Psoas muscle (tissue), 8 donors: Measurements from ENCODE around the gene TM7SF3. TPM values are rescaled to one million over a fixed set of nuclear protein-coding genes. Genes with fewer than 3 reads are reported as not detected.
"Not testable (repeated sequence)": the region's sequence is repeated elsewhere in the genome, so short reads cannot be mapped to it uniquely, and the experiment has no call there.

ENCODE experiments used
- ATAC-seq, 4 donors: fragments of 200-7000 bp; cut with Tn5 transposase; one replicate each; pipeline ENCODE4 v1.9.1; 2020; ENCODE audit warnings: moderate library complexity in 3 of 4, mild to moderate bottlenecking in 2 of 4
- DNase-seq, 2 donors: peaks; one replicate each; pipeline ENCODE4 v3.0.0-alpha.2; 2020
- H3K27ac ChIP-seq: fragments of 200-600 bp; one replicate; pipeline ENCODE4 v1.8.0; 2022
- H3K27me3 ChIP-seq, 3 donors: fragments of 200-600 bp in 1 of 3; one replicate each; pipeline versions ENCODE4 v1.6.1 to v1.8.0; 2013 to 2022; ENCODE audit warnings: low read length in 2 of 3, mild to moderate bottlenecking in 2 of 3, moderate library complexity in 1 of 3; ENCODE audit not compliant: insufficient read depth in 3 of 3
- H3K36me3 ChIP-seq, 2 donors: fragments of 200-600 bp in 1 of 2; one replicate each; pipeline versions ENCODE4 v1.6.1 to v1.8.0; 2013 to 2022; ENCODE audit warnings: low read depth in 1 of 2, mild to moderate bottlenecking in 1 of 2, moderate library complexity in 1 of 2; ENCODE audit not compliant: insufficient read depth in 1 of 2
- H3K4me1 ChIP-seq: fragments of 200-600 bp; one replicate; pipeline ENCODE4 v1.8.0; 2022
- H3K4me3 ChIP-seq: fragments of 200-600 bp; one replicate; pipeline ENCODE4 v1.8.0; 2022; ENCODE audit warnings: mild to moderate bottlenecking
- H3K9me3 ChIP-seq: fragments of 200-600 bp; one replicate; pipeline ENCODE4 v1.8.0; 2022
- CTCF ChIP-seq: fragments of 200-600 bp; IDR thresholded peaks from one replicate; pipeline ENCODE4 v1.8.0; 2022; ENCODE audit warnings: antibody characterized with exemption
- WGBS, 3 donors: extraction: QIAGEN DNeasy Blood & Tissue Kit; methylation state at CpG; one replicate each; pipeline versions ENCODE4 v1.1.6 to v1.1.7; 2013; 5-methylcytosine and 5-hydroxymethylcytosine counted together
- intact Hi-C, 2 donors: fragments of 100-400 bp; cut with DNase I; formaldehyde crosslinking; loops; one replicate each; pipeline versions ENCODE4 v1.11.0 to v1.14.2; 2022
- polyA plus RNA-seq, 3 donors: library from polyadenylated mRNA; stranded (reverse); fragments of 200-250 nt; gene quantifications; one replicate each; pipeline ENCODE4 v1.2.3, GENCODE V29; 2013
- total RNA-seq, 4 donors: library from RNA; stranded (reverse); fragmentation: NEBNext Ultra II Directional in 2 of 4; extraction: Animal tissue kit (Norgen Biotek cat#: 25700) in 2 of 4; gene quantifications; one replicate each; pipeline versions ENCODE4 v1.2.1 to v1.2.4, GENCODE V29; 2021 to 2023
- donor health status: healthy with polysubstance abuse.
- donor health status: DM: no; HTN: no; CAD: no; lungs with moderate emphysema.
- donor health status: Bipolar disorder and iron deficiency.
- donor health status: healthy.
- donor health status: DM: yes; HTN: yes; CAD: no.
- donor health status: DM: no; HTN: no; CAD: no.
- donor health status: DM: no; HTN: no; CAD: no.
- donor health status: DM: yes; HTN: yes; CAD: no.

Gene TM7SF3
- total and polyA plus RNA-seq, 7 donors: 6.0 to 16.5 (median 12.0) TPM

- H3K27me3 ChIP-seq: no peaks in the 10 kb centered on the region
- 82 to 86% (median 85%) methylated on average over 4 of the region's 4 CpGs for WGBS, 3 donors
- no peaks in the 10 kb centered on the region for H3K36me3 ChIP-seq
- ATAC-seq (no peak), DNase-seq (no peak)
- H3K27ac ChIP-seq: no peak overlapping the region
- H3K9me3 ChIP-seq: no peaks in the 10 kb centered on the region
- H3K4me3 ChIP-seq: no peak overlapping the region
- intact Hi-C loops: no loop called here
- no peaks in the 10 kb centered on the region for H3K4me1 ChIP-seq
- no peak for TF ChIP-seq CTCF
Observed at GRCh38 chr12:27048822-27049752, 34.9 kb upstream of the TM7SF3 start.

GRCh38 chr12:27042018-27042417 lies 27.8 kb upstream of the TM7SF3 start:
- WGBS, 3 donors: 86 to 93% (median 88%) methylated on average over 1 of the region's 1 CpG
- H3K4me3 ChIP-seq, H3K4me1 ChIP-seq, DNase-seq, H3K27me3 ChIP-seq, ATAC-seq, H3K27ac ChIP-seq, H3K9me3 ChIP-seq, intact Hi-C loops: not testable (repeated sequence)
- H3K36me3 ChIP-seq: peaks cover 0 to 28% of the 10 kb centered on the region in 2 donors

- DNase-seq, ATAC-seq, H3K27ac ChIP-seq, intact Hi-C loops, H3K4me3 ChIP-seq, H3K4me1 ChIP-seq, H3K27me3 ChIP-seq, H3K9me3 ChIP-seq: not testable (repeated sequence)
- WGBS, 3 donors: 96 to 100% (median 97%) methylated on average over 2 of the region's 4 CpGs
- H3K36me3 ChIP-seq: peaks cover 0 to 28% of the 10 kb centered on the region in 2 donors
Observed at GRCh38 chr12:27040637-27041036, 26.5 kb upstream of the TM7SF3 start.

- H3K27me3 ChIP-seq: no peaks in the 10 kb centered on the region
- H3K9me3 ChIP-seq: no peaks in the 10 kb centered on the region
- H3K27ac ChIP-seq: peak overlapping the region; percentile 55
- TF ChIP-seq CTCF: no peak
- ATAC-seq: peak; percentile 74 to 99 (median 96)
- no peaks in the 10 kb centered on the region for H3K4me1 ChIP-seq
- peak in 1 of 2 donors; percentile 47 for DNase-seq
- intact Hi-C loops: no loop called here
- peaks cover 0 to 59% of the 10 kb centered on the region in 2 donors for H3K36me3 ChIP-seq
- H3K4me3 ChIP-seq: peak overlapping the region; percentile 16
- 41 to 52% (median 41%) methylated on average over 21 of the region's 21 CpGs for WGBS, 3 donors
Observed at GRCh38 chr12:27034607-27035293, 20.6 kb upstream of the TM7SF3 start.

GRCh38 chr12:27032679-27033078 lies 18.5 kb upstream of the TM7SF3 start:
- intact Hi-C loops: no loop called here
- 46 to 79% (median 59%) methylated on average over 3 of the region's 3 CpGs for WGBS, 3 donors
- H3K36me3 ChIP-seq: peaks cover 6 to 61% of the 10 kb centered on the region in 2 donors

More at GRCh38 chr12:27032679-27033078, 18.5 kb upstream of the TM7SF3 start:
- no peak for ATAC-seq
- no peaks in the 10 kb centered on the region for H3K9me3 ChIP-seq
- no peaks in the 10 kb centered on the region for H3K27me3 ChIP-seq
- H3K27ac ChIP-seq: no peak overlapping the region
- DNase-seq: no peak
- no peaks in the 10 kb centered on the region for H3K4me1 ChIP-seq
- no peak overlapping the region for H3K4me3 ChIP-seq
- no peak for TF ChIP-seq CTCF
